ENCODE data around the gene AHNAK2.
"Not testable (repeated sequence)": the region's sequence is repeated elsewhere in the genome, so short reads cannot be mapped to it uniquely, and the experiment has no call there.

Gene AHNAK2

GRCh38 chr14:104917993-104918392 lies 60.2 kb downstream of the AHNAK2 start:
- in situ Hi-C loops (cut with HindIII; ENCODE audit: low pct_unique_long_range_greater_than_20kb, low sequenced_read_pairs), result no loop called here
- no peak for DNase-seq (ENCODE audit: low read depth in 1 of 2, low spot score in 1 of 2)
- no peak for TF ChIP-seq JUND (IDR thresholded peaks at IDR 0.05; ENCODE audit: low read depth)

- in situ Hi-C loops (cut with HindIII; ENCODE audit: low pct_unique_long_range_greater_than_20kb, low sequenced_read_pairs), result no loop called here
- no peak for TF ChIP-seq JUND (IDR thresholded peaks at IDR 0.05; ENCODE audit: low read depth)
- DNase-seq (ENCODE audit: low read depth in 1 of 2, low spot score in 1 of 2), result no peak
Observed at GRCh38 chr14:104917116-104917515, 61.1 kb downstream of the AHNAK2 start.

DNA sequence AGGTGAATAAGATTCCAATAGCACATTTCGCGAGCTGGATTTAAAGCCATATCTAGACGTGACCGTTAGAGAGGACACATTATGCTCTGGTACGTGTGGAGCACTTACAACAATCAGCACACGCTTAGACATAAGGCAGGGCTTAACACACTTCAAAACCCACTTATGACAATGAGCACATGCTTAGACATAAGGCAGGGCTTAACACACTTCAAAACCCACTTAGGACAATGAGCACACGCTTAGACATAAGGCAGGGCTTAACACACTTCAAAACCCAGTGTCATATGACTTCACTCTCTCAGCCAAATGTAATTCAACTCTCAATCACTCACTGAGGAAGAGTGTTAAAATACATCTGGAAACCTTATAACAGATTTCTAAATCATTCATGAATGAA lies 64.7 kb downstream of the AHNAK2 start:
- no peak for TF ChIP-seq JUND (IDR thresholded peaks at IDR 0.05; ENCODE audit: low read depth)
- DNase-seq (ENCODE audit: low read depth in 1 of 2, low spot score in 1 of 2), result no peak
- in situ Hi-C loops (cut with HindIII; ENCODE audit: low pct_unique_long_range_greater_than_20kb, low sequenced_read_pairs), result no loop called here

- no peak for TF ChIP-seq JUND (IDR thresholded peaks at IDR 0.05; ENCODE audit: low read depth)
- in situ Hi-C loops (cut with HindIII; ENCODE audit: low pct_unique_long_range_greater_than_20kb, low sequenced_read_pairs), result no loop called here
- DNase-seq (ENCODE audit: low read depth in 1 of 2, low spot score in 1 of 2), result no peak
Observed at GRCh38 chr14:104912053-104912452, 66.1 kb downstream of the AHNAK2 start.

DNA sequence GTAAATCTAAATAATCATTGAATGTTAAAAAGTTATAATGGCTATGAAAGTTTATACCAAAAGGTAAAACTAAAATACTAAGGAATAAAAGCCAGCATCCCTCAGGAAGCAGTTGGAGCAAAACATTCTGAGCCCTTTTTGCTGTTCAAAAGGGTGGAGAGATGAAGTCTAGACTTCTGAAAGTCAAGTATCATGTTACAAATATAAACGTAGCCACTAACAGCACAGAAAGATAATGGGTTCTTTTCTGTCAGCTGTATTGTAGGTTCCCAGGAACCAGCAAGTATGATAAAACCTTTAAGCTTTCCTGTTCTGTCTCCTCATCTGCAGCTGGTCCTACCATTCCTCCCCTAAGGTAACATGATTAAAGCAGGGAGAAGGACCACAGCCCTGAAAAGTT lies 69.9 kb downstream of the AHNAK2 start:
- TF ChIP-seq JUND (IDR thresholded peaks at IDR 0.05; ENCODE audit: low read depth), result no peak
- no peak for DNase-seq (ENCODE audit: low read depth in 1 of 2, low spot score in 1 of 2)
- in situ Hi-C loops (cut with HindIII; ENCODE audit: low pct_unique_long_range_greater_than_20kb, low sequenced_read_pairs), result no loop called here

DNA sequence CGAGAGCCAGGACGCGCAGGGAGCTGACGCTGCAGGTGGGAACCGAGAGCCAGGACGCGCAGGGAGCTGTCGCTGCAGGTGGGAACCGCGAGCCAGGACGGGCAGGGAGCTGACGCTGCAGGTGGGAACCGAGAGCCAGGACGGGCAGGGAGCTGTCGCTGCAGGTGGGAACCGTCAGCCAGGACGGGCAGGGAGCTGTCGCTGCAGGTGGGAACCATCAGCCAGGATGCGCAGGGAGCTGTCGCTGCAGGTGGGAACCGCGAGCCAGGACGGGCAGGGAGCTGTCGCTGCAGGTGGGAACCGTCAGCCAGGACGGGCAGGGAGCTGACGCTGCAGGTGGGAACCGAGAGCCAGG lies 72.6 kb downstream of the AHNAK2 start:
- in situ Hi-C loops (cut with HindIII; ENCODE audit: low pct_unique_long_range_greater_than_20kb, low sequenced_read_pairs); DNase-seq (ENCODE audit: low read depth in 1 of 2, low spot score in 1 of 2): not testable (repeated sequence)

GRCh38 chr14:104904650-104905578 lies 73.3 kb downstream of the AHNAK2 start:
- DNase-seq (ENCODE audit: low read depth in 1 of 2, low spot score in 1 of 2); in situ Hi-C loops (cut with HindIII; ENCODE audit: low pct_unique_long_range_greater_than_20kb, low sequenced_read_pairs): not testable (repeated sequence)

GRCh38 chr14:104903990-104904389 lies 74.2 kb downstream of the AHNAK2 start:
- no peak for DNase-seq (ENCODE audit: low read depth in 1 of 2, low spot score in 1 of 2)
- no peak for TF ChIP-seq JUND (IDR thresholded peaks at IDR 0.05; ENCODE audit: low read depth)
- in situ Hi-C loops (cut with HindIII; ENCODE audit: low pct_unique_long_range_greater_than_20kb, low sequenced_read_pairs), result no loop called here

DNA sequence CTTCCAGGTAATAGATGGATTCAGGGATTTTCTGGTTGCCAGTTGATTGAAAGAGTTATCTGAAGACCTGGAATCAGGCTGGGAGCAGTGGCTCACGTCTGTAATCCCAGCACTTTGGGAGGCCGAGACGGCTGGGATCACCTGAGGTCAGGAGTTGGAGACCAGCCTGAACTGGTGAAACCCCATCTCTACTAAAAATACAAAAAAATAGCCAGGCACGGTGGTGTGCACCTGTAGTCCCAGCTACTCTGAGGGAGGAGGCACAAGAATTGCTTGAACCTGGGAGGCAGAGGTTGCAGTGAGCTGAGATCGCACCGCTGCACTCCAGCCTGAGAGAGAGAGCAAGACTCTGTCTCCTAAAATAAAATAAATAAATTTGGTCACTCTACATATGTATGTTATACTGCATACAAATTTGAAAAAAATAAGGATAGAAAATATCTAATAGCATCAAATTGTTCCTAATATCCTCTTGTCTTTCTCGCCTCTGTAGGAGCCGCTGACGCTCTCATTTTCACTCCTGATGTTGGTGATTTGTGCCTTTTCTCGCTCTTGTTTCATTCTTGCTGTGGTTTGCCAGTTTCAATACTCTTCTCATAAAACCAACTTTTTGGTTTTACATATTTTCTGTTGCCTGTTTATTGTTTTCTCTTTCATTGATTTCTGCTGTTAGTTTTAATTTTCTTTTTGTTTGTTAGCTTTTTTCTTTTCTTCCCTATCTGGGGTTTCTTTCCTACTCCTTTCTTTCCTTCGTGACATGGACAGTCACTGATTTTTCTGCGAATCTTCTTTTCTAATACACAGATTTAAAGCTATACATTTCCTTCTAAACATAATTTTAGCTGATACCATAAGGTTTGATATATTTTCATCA lies 77.3 kb downstream of the AHNAK2 start:
- in situ Hi-C loops (cut with HindIII; ENCODE audit: low pct_unique_long_range_greater_than_20kb, low sequenced_read_pairs), result no loop called here
- no peak for TF ChIP-seq JUND (IDR thresholded peaks at IDR 0.05; ENCODE audit: low read depth)
- DNase-seq (ENCODE audit: low read depth in 1 of 2, low spot score in 1 of 2), result no peak

- no peak for TF ChIP-seq JUND (IDR thresholded peaks at IDR 0.05; ENCODE audit: low read depth)
- in situ Hi-C loops (cut with HindIII; ENCODE audit: low pct_unique_long_range_greater_than_20kb, low sequenced_read_pairs), result no loop called here
- DNase-seq (ENCODE audit: low read depth in 1 of 2, low spot score in 1 of 2), result no peak
Observed at GRCh38 chr14:104899781-104900180, 78.4 kb downstream of the AHNAK2 start.

DNA sequence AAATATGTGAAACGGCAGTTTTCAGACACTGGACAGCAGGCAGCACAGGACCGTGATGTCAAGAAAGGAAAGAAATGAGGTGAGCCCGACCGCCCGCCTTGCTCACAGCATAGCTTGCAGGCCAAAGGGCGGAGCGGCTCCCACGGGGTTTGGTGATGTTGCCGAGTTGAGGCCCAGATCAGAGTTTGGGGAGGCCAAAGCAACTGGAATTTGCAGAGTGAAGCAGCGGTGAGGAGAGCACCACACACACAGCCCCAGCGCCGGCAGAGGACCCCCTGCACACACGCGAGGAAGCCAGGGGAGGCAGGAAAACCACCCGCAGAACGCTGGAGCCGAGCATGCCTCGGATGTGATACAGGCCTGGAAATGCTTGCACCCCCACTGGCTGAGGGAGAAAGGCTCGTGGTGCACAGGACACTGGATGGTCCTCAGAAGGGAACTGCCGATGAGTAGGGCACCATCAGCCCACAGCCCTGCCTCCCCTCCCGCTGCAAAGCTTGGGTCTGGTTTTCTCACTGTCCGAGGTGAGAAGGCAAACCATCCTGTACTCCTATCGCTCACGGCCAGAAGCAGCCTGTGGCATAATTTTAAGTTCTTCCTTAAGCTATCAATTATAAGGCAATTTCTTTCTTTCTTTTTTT lies 79.2 kb downstream of the AHNAK2 start:
- no peak for TF ChIP-seq JUND (IDR thresholded peaks at IDR 0.05; ENCODE audit: low read depth)
- in situ Hi-C loops (cut with HindIII; ENCODE audit: low pct_unique_long_range_greater_than_20kb, low sequenced_read_pairs), result no loop called here

DNA sequence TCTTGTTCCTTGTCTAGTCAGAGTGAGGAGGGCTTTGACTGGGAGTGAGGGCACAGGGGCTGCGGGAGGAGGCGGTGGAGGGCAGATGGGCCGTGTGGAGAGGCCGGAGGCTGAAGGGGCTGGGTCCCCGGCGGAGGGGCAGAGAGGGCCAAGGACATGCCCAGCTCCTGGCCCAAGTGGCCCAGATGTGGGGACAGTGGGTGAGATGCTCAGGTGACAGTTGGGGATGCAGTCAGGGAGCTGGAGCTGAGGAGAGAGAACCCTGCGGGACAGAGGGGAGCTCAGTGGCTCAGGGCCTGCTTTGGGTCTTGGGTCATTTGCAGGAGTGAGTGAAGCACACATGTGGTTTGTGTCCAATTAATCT lies 80.0 kb downstream of the AHNAK2 start:
- no peak for TF ChIP-seq JUND (IDR thresholded peaks at IDR 0.05; ENCODE audit: low read depth)
- in situ Hi-C loops (cut with HindIII; ENCODE audit: low pct_unique_long_range_greater_than_20kb, low sequenced_read_pairs), result no loop called here
- no peak for DNase-seq (ENCODE audit: low read depth in 1 of 2, low spot score in 1 of 2)

More for the DNA sequence above, 79.2 kb downstream of the AHNAK2 start:
- no peak for DNase-seq (ENCODE audit: low read depth in 1 of 2, low spot score in 1 of 2)

Measured in T47D (cell line).